Stomach (tissue), 4 donors: ENCODE results near the gene RIPK1.

Experiments used
- CTCF ChIP-seq, 7 experiments: fragments of 450-650 bp in 4 of 7; fragments of 200-600 bp in 3 of 7; sonication (generic) in 3 of 7; IDR thresholded peaks; one replicate each; pipeline ENCODE4 v1.5.1; 2016 to 2019; ENCODE audit warnings: antibody characterized with exemption in 7 of 7, control low read depth in 2 of 7, mild to moderate bottlenecking in 1 of 7
- EP300 ChIP-seq: sonication (generic); formaldehyde crosslinking; IDR thresholded peaks from one replicate; pipeline ENCODE4 v1.6.1; 2017; ENCODE audit warnings: antibody characterized with exemption
- POLR2A ChIP-seq, 4 donors: fragments of 450-650 bp; IDR thresholded peaks; one replicate each; pipeline ENCODE4 v1.6.1; 2016; ENCODE audit warnings: antibody characterized with exemption in 4 of 4, control low read depth in 2 of 4, mild to moderate bottlenecking in 1 of 4, moderate library complexity in 1 of 4
- POLR2AphosphoS5 ChIP-seq, 3 donors: sonication (generic); formaldehyde crosslinking; IDR thresholded peaks; one replicate each; pipeline ENCODE4 v1.6.1; 2016; ENCODE audit warnings: antibody characterized with exemption in 3 of 3

DNA sequence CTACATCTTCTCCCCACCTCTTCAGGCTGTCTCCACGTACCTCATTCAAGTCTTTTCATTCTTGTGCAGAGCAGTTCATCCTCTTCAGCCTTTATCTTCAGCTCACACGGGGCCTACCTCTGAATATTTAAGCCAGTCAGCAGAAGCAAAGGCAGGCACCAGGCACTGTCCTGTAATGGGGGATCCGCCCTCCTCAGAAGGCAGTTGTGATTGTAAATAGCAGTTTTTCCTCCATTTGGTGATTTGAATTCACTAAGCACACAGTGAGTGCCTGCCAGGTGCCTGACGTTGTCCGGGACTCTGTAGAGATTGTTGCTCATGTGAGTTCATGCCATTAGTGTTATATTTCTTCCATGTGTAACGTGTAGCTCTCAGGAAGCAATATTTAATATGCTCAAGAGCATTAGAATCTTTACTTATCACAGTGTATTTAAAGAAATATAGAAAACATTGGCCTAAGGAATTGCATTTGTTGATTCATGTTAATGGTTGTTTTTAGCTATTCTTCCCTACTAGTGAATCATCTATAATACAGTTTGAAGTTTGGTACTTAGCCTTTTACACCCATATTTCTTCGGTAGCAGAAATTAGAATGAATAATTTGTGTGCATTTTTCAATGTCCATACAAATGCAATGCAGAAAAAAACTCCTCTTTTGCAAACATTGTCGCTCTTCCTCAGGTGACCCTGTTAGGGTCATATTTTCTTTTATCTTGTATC, 68.2 kb downstream of the RIPK1 start:
- TF ChIP-seq CTCF (IDR thresholded peaks at IDR 0.05): no peak
- TF ChIP-seq POLR2AphosphoS5 (IDR thresholded peaks at IDR 0.05): no peak
- no peak for TF ChIP-seq POLR2A (IDR thresholded peaks at IDR 0.05)
- no peak for TF ChIP-seq EP300
